Body of pancreas (tissue), 4 donors: ENCODE data around the gene CCND2. TPM values are rescaled to one million over a fixed set of nuclear protein-coding genes. Genes with fewer than 3 reads are reported as not detected.

ENCODE experiments used
- ATAC-seq: fragments of 150-250 bp; one replicate; pipeline ENCODE4 v1.9.1; 2016
- DNase-seq, 4 donors: peaks; one replicate each; pipeline ENCODE4 v3.0.0-alpha.2; 2019
- H3K27ac ChIP-seq, 4 donors: fragments of 200-600 bp; sonication (generic); 1 replicate in 3 of 4; 2 replicates in 1 of 4; pipeline versions ENCODE4 v1.5.1 to v1.6.1; 2016 to 2019; ENCODE audit warnings: mild to moderate bottlenecking in 1 of 4, mixed read lengths in 1 of 4, moderate library complexity in 1 of 4
- H3K27me3 ChIP-seq, 2 donors: fragments of 200-600 bp; sonication (generic); one replicate each; pipeline ENCODE4 v1.6.0; 2016; ENCODE audit warnings: mild to moderate bottlenecking in 1 of 2
- H3K36me3 ChIP-seq, 2 donors: fragments of 200-600 bp; sonication (generic); replicated peaks in 1 of 2; 2 replicates each; pipeline ENCODE4 v1.5.1; 2016; ENCODE audit warnings: low read depth in 2 of 2; ENCODE audit not compliant: insufficient read depth in 1 of 2
- H3K4me1 ChIP-seq: fragments of 200-600 bp; sonication (generic); one replicate; pipeline ENCODE4 v1.6.0; 2016
- H3K4me3 ChIP-seq, 2 donors: fragments of 200-600 bp; sonication (generic); 1 replicate in 1 of 2; 2 replicates in 1 of 2; pipeline ENCODE4 v1.5.1; 2016 to 2019
- H3K9me3 ChIP-seq, 3 donors: fragments of 200-600 bp; sonication (generic); 1 replicate in 2 of 3; 2 replicates in 1 of 3; pipeline ENCODE4 v1.5.1; 2016
- POLR2A ChIP-seq, 3 donors: fragments of 450-650 bp; IDR thresholded peaks; one replicate each; pipeline ENCODE4 v1.6.1; 2016; ENCODE audit warnings: antibody characterized with exemption in 3 of 3, mild to moderate bottlenecking in 2 of 3
- WGBS, 2 donors: methylation state at CpG; one replicate each; pipeline ENCODE4 v1.1.5; 2017; 5-methylcytosine and 5-hydroxymethylcytosine counted together
- intact Hi-C: fragments of 100-400 bp; cut with DNase I; formaldehyde crosslinking; loops from one replicate; pipeline ENCODE4 v1.15.1; 2023
- total RNA-seq, 2 donors: library from RNA; depleted of rRNA; stranded (reverse); fragments of >200 nt; gene quantifications; one replicate each; pipeline ENCODE4 v1.1.0, GENCODE V29; 2016
- TF ChIP-seq, protein P1 (sequence below), 7 experiments: fragments of 450-650 bp in 4 of 7; fragments of 200-600 bp in 3 of 7; sonication (generic) in 3 of 7; IDR thresholded peaks; one replicate each; pipeline ENCODE4 v1.5.1; 2016 to 2019; ENCODE audit warnings: antibody characterized with exemption in 7 of 7

CCND2 gene
- total RNA-seq, 2 donors from 2014 or later = 32.2 to 88.7 TPM

GRCh38 chr12:4320497-4320852 lies 46.9 kb downstream of the CCND2 start:
- Histone ChIP-seq H3K36me3 (no peaks in the 10 kb centered on the region), H3K27me3 (no peaks in the 10 kb centered on the region), H3K9me3 (no peaks in the 10 kb centered on the region), H3K27ac (peak overlapping the region; percentile 50 to 85 (median 74)), H3K4me1 (peaks cover 17% of the 10 kb centered on the region), H3K4me3 (no peak overlapping the region)
- DNase-seq (no peak), ATAC-seq (peak; percentile 30)
- intact Hi-C loops = no loop called here
- TF ChIP-seq, protein P1, sequence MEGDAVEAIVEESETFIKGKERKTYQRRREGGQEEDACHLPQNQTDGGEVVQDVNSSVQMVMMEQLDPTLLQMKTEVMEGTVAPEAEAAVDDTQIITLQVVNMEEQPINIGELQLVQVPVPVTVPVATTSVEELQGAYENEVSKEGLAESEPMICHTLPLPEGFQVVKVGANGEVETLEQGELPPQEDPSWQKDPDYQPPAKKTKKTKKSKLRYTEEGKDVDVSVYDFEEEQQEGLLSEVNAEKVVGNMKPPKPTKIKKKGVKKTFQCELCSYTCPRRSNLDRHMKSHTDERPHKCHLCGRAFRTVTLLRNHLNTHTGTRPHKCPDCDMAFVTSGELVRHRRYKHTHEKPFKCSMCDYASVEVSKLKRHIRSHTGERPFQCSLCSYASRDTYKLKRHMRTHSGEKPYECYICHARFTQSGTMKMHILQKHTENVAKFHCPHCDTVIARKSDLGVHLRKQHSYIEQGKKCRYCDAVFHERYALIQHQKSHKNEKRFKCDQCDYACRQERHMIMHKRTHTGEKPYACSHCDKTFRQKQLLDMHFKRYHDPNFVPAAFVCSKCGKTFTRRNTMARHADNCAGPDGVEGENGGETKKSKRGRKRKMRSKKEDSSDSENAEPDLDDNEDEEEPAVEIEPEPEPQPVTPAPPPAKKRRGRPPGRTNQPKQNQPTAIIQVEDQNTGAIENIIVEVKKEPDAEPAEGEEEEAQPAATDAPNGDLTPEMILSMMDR (IDR thresholded peaks at IDR 0.05) = peak in 1 of 7 experiments; percentile 0
- no peak for TF ChIP-seq POLR2A (IDR thresholded peaks at IDR 0.05)
- WGBS, 2 donors = 0 to 1% methylated on average over 5 to 13 of the region's 13 CpGs

DNA sequence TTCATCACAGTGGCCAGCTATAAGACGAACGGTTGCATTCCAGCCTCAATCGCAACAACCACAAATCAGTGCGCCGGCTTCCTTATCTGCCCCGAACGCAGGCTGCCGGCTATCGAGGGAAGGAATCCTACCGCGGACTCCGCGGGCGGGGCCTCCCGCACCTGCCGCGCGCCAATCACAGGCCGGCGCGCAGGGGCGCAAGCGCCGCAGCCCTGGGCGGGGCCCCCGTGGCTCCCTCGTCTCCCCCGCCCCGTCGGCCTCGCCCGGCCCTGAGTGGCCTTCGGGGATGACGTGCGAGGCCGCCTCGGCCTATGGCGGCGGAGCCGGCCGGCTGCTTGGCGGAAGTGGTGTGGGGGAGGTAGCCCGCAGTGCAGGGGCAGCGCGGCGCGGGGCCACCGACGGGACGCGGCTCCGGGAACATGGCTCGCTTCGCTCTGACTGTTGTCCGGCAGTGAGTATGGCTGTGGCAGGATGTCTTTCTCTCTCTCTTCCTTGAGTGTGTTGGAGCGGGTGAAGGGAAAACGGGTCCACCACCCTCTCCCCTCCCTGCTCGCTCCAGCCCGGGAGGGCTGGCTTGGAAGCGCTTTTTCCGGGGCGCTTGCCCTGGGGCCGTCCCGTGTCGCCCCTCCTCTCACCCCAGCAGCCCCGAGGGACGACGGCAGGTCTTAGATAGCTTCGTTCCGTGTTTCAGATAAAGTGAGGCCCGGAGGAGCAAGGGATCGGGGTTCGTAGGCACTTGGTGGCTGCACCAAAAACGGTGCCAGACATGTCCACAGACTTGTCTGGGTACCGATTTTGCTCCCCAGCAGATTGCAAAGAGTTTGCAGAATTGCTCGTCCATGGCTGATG lies 47.5 kb downstream of the CCND2 start, which contains the start of gene TIGAR:
TIGAR (plus strand) TSS at position 361 of the 849 bp plus-strand sequence; CDS start at position 420, 59 bp downstream.
- no peaks in the 10 kb centered on the region for H3K9me3 ChIP-seq
- intact Hi-C loops = no loop called here
- WGBS, 2 donors = 0% methylated on average over 6 to 71 of the region's 76 CpGs

DNA sequence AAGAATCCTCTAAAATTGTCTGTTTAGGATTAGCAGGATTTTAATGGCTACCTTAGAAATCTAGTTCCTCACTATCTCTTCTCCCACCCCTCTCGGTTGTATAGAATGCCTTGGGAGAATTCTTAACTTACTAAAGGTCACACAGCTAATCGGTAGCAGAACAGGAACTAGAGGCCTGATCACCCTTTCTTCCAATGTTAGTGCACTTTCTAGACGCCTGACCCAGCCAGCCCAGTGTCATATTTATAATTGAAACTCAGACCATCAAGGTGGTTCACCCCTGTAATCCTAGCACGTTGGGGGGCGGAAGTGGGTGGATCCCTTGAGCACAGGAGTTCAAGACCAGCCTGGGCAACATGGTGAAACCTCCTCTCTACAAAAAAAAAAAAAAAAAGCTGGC lies 49.2 kb downstream of the CCND2 start:
- intact Hi-C loops = no loop called here
- WGBS, 2 donors = 70 to 73% methylated on average over 5 of the region's 5 CpGs
- no peak for ATAC-seq

More for the DNA sequence above, 47.5 kb downstream of the CCND2 start, which contains the start of gene TIGAR:
- Histone ChIP-seq H3K4me1 (peaks cover 17% of the 10 kb centered on the region), H3K36me3 (no peaks in the 10 kb centered on the region), H3K27ac (peak within 1 kb of the TSS; percentile 67 to 85 (median 74)), H3K4me3 (peak within 1 kb of the TSS; percentile 51 to 66), H3K27me3 (no peaks in the 10 kb centered on the region)
- ATAC-seq (peak; percentile 100), DNase-seq (peak; percentile 91 to 95 (median 94))
- TF ChIP-seq, protein P1 (IDR thresholded peaks at IDR 0.05) = no peak
- TF ChIP-seq POLR2A (IDR thresholded peaks at IDR 0.05) = peak; percentile 80 to 92 (median 90)

More for the DNA sequence above, 49.2 kb downstream of the CCND2 start:
- H3K27me3 ChIP-seq = no peaks in the 10 kb centered on the region
- no peak for TF ChIP-seq POLR2A (IDR thresholded peaks at IDR 0.05)
- TF ChIP-seq, protein P1 (IDR thresholded peaks at IDR 0.05) = no peak
- H3K36me3 ChIP-seq = no peaks in the 10 kb centered on the region
- H3K4me1 ChIP-seq = peaks cover 17% of the 10 kb centered on the region
- H3K9me3 ChIP-seq = no peaks in the 10 kb centered on the region
- no peak overlapping the region for H3K4me3 ChIP-seq
- DNase-seq = no peak
- H3K27ac ChIP-seq = no peak overlapping the region

Other genes starting within 250 kb of the CCND2 start
- gene TIGAR, start 47.5 kb downstream of the CCND2 start, total RNA-seq = 1 to 10 TPM in 1 of 2 donors, under 1 TPM in 1; 0.33 to 1.6 TPM
- not detected for gene FGF23, start 106.0 kb downstream of the CCND2 start, total RNA-seq
- gene FGF6, start 172.1 kb downstream of the CCND2 start, total RNA-seq = not detected